SU-DHL-6 (cell line): ENCODE data around the gene TARBP1.
"Not testable (repeated sequence)": the region's sequence is repeated elsewhere in the genome, so short reads cannot be mapped to it uniquely, and the experiment has no call there.

Experiments used
- H2AFZ ChIP-seq: fragments of 200-600 bp; sonication (generic); 2 replicates; pipeline ENCODE4 v1.6.1; 2014; ENCODE audit warnings: low read depth, mild to moderate bottlenecking, moderate library complexity, mixed read lengths, antibody characterized with exemption, low read length; ENCODE audit not compliant: severe bottlenecking
- H3F3A ChIP-seq: fragments of 200-600 bp; shearing (Covaris generic); 2 replicates; pipeline ENCODE4 v1.6.0; 2016; ENCODE audit warnings: antibody characterized with exemption, mild to moderate bottlenecking; ENCODE audit not compliant: insufficient read depth
- H3K27ac ChIP-seq: fragments of 200-600 bp; sonication (generic); 2 replicates; pipeline ENCODE4 v1.5.1; 2016; ENCODE audit warnings: low read depth, mild to moderate bottlenecking, low read length, moderate library complexity, mixed read lengths
- H3K27me3 ChIP-seq: fragments of 200-600 bp; sonication (generic), shearing (Covaris generic); 2 replicates; pipeline ENCODE4 v1.6.0; 2014; ENCODE audit warnings: mild to moderate bottlenecking, low read length
- H3K36me3 ChIP-seq: fragments of 200-600 bp; sonication (generic); 2 replicates; pipeline ENCODE4 v1.6.1; 2014; ENCODE audit warnings: mild to moderate bottlenecking, low read length, mixed read lengths
- H3K4me2 ChIP-seq: fragments of 300-600, 200-600 bp; shearing (Covaris generic), sonication (generic); 2 replicates; pipeline ENCODE4 v1.6.0; 2014; ENCODE audit warnings: low read length, low read depth, mild to moderate bottlenecking; ENCODE audit not compliant: poor library complexity, severe bottlenecking
- H3K4me3 ChIP-seq: fragments of 200-600 bp; sonication (generic); 2 replicates; pipeline ENCODE4 v1.5.1; 2014; ENCODE audit warnings: antibody characterized with exemption, low read length, mild to moderate bottlenecking, mixed read lengths; ENCODE audit not compliant: insufficient read depth, poor library complexity, severe bottlenecking
- H3K79me2 ChIP-seq: fragments of 200-600 bp; sonication (generic); 2 replicates; pipeline ENCODE4 v1.6.1; 2014; ENCODE audit warnings: mild to moderate bottlenecking, low read length, moderate library complexity; ENCODE audit not compliant: insufficient read depth
- H3K9ac ChIP-seq: fragments of 200-600 bp; sonication (generic); 2 replicates; pipeline ENCODE4 v1.7.0; 2014; ENCODE audit warnings: mild to moderate bottlenecking, low read length
- H3K9me2 ChIP-seq: fragments of 200-600 bp; sonication (generic); replicated peaks from 2 replicates; pipeline ENCODE4 v1.6.1; 2014; ENCODE audit warnings: low read length; ENCODE audit not compliant: insufficient read depth
- H3K9me3 ChIP-seq: fragments of 200-600 bp; sonication (generic); 2 replicates; pipeline ENCODE4 v1.6.1; 2014; ENCODE audit warnings: low read length, mixed read lengths; ENCODE audit not compliant: insufficient read depth
- H4K20me1 ChIP-seq: fragments of 200-600 bp; sonication (generic); 2 replicates; pipeline ENCODE4 v1.6.1; 2014; ENCODE audit warnings: low read depth, mild to moderate bottlenecking, antibody characterized with exemption, low read length, moderate library complexity, mixed read lengths
- CTCF ChIP-seq: fragments of 200-600 bp; sonication (generic); IDR thresholded peaks from one replicate; pipeline ENCODE4 v1.5.1; 2017; ENCODE audit warnings: antibody characterized with exemption, mild to moderate bottlenecking, low read length, moderate library complexity; ENCODE audit not compliant: insufficient read depth, poor library complexity, severe bottlenecking
- EZH2phosphoT487 ChIP-seq: fragments of 200-600 bp; sonication (generic), shearing (Covaris generic); conservative IDR thresholded peaks from 2 replicates; pipeline ENCODE4 v1.6.1; 2018; ENCODE audit warnings: mild to moderate bottlenecking, antibody characterized with exemption, low read length, moderate library complexity, mixed read lengths

TARBP1 gene

GRCh38 chr1:234362558-234362957, 116.4 kb downstream of the TARBP1 start:
- no peak for TF ChIP-seq CTCF
- TF ChIP-seq EZH2phosphoT487 = no peak
- Histone ChIP-seq H3K4me2 (no peak overlapping the region), H3K9ac (no peak overlapping the region)

GRCh38 chr1:234361102-234361603, 117.8 kb downstream of the TARBP1 start:
- H3K9ac ChIP-seq = no peak overlapping the region
- H3K27me3 ChIP-seq = no peaks in the 10 kb centered on the region
- H3K9me2 ChIP-seq = no peaks in the 10 kb centered on the region
- no peaks in the 10 kb centered on the region for H3F3A ChIP-seq
- H3K36me3 ChIP-seq = no peaks in the 10 kb centered on the region
- no peak overlapping the region for H3K4me3 ChIP-seq
- H3K79me2 ChIP-seq = no peaks in the 10 kb centered on the region; the same call in 1 of the 2 replicates
- H3K4me2 ChIP-seq = no peak overlapping the region
- no peak for TF ChIP-seq CTCF
- no peak for TF ChIP-seq EZH2phosphoT487
- no peaks in the 10 kb centered on the region for H4K20me1 ChIP-seq
- no peaks in the 10 kb centered on the region for H3K9me3 ChIP-seq
- no peak overlapping the region for H2AFZ ChIP-seq
- H3K27ac ChIP-seq = no peak overlapping the region

More at GRCh38 chr1:234362558-234362957, 116.4 kb downstream of the TARBP1 start:
- Histone ChIP-seq H3K27me3 (no peaks in the 10 kb centered on the region), H3K79me2 (no peaks in the 10 kb centered on the region; the same call in 1 of the 2 replicates), H3K9me2 (no peaks in the 10 kb centered on the region), H2AFZ (no peak overlapping the region), H4K20me1 (no peaks in the 10 kb centered on the region), H3K36me3 (no peaks in the 10 kb centered on the region), H3K9me3 (no peaks in the 10 kb centered on the region), H3K4me3 (no peak overlapping the region), H3K27ac (no peak overlapping the region), H3F3A (no peaks in the 10 kb centered on the region)

- TF ChIP-seq EZH2phosphoT487 (no peak), CTCF (no peak)
- Histone ChIP-seq H3K79me2 (no peaks in the 10 kb centered on the region; the same call in 1 of the 2 replicates), H3K36me3 (no peaks in the 10 kb centered on the region), H3F3A (no peaks in the 10 kb centered on the region), H3K27ac (no peak overlapping the region), H4K20me1 (no peaks in the 10 kb centered on the region), H3K9ac (peak overlapping the region; percentile 57), H3K4me2 (peak overlapping the region; percentile 66), H3K9me2 (no peaks in the 10 kb centered on the region), H2AFZ (no peak overlapping the region), H3K4me3 (peak overlapping the region; percentile 62), H3K27me3 (no peaks in the 10 kb centered on the region), H3K9me3 (no peaks in the 10 kb centered on the region)
Measured at GRCh38 chr1:234357831-234358230, 121.1 kb downstream of the TARBP1 start.

GRCh38 chr1:234356615-234357269, 122.2 kb downstream of the TARBP1 start:
- not testable (repeated sequence) for H3K79me2 ChIP-seq, H3K36me3 ChIP-seq, H3F3A ChIP-seq, H4K20me1 ChIP-seq, H3K27me3 ChIP-seq, H3K9me3 ChIP-seq, H3K9me2 ChIP-seq
- H3K4me3 ChIP-seq = peak overlapping the region; percentile 62
- peak overlapping the region; percentile 27; the same call in 1 of the 2 replicates for H3K27ac ChIP-seq
- peak overlapping the region; percentile 57 for H3K9ac ChIP-seq
- H3K4me2 ChIP-seq = peak overlapping the region; percentile 69
- H2AFZ ChIP-seq = peak overlapping the region; percentile 76
